ENCODE data around the gene ERBIN.

ERBIN gene

DNA sequence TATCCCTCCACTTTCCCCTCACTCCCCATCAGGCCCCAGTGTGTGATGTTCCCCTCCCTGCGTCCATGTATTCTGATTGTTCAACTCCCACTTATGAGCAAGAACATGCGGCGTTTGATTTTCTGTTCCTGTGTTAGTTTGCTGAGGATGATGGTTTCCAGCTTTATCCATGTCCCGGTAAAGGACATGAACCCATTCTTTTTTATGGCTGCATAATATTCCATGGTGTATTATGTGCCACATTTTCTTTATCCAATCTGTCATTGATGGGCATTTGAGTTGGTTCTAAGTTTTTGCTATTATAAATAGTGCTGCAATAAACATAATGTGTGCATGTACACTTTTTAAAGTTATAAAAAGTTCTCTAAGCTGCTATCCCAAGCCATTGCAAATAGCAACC is 75.6 kb downstream of the ERBIN start:
- H3K27me3 ChIP-seq (ENCODE audit: insufficient read depth, low read length), result no peaks in the 10 kb centered on the region
- no peak overlapping the region for H3K9ac ChIP-seq (ENCODE audit: low read length)
- H3K4me3 ChIP-seq (ENCODE audit: low read depth, low read length, poor library complexity, severe bottlenecking), result no peak overlapping the region
- H3K4me1 ChIP-seq (ENCODE audit: insufficient read depth, low read length, severe bottlenecking), result no peaks in the 10 kb centered on the region
- H3K27ac ChIP-seq (ENCODE audit: low read depth, low read length, poor library complexity, severe bottlenecking), result no peak overlapping the region
- H3K79me2 ChIP-seq (ENCODE audit: insufficient read depth, low read length), result peaks cover 50% of the 10 kb centered on the region
- TF ChIP-seq, protein P1, sequence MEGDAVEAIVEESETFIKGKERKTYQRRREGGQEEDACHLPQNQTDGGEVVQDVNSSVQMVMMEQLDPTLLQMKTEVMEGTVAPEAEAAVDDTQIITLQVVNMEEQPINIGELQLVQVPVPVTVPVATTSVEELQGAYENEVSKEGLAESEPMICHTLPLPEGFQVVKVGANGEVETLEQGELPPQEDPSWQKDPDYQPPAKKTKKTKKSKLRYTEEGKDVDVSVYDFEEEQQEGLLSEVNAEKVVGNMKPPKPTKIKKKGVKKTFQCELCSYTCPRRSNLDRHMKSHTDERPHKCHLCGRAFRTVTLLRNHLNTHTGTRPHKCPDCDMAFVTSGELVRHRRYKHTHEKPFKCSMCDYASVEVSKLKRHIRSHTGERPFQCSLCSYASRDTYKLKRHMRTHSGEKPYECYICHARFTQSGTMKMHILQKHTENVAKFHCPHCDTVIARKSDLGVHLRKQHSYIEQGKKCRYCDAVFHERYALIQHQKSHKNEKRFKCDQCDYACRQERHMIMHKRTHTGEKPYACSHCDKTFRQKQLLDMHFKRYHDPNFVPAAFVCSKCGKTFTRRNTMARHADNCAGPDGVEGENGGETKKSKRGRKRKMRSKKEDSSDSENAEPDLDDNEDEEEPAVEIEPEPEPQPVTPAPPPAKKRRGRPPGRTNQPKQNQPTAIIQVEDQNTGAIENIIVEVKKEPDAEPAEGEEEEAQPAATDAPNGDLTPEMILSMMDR (IDR thresholded peaks at IDR 0.05; ENCODE audit: low read length), result no peak
- TF ChIP-seq EZH2 (IDR thresholded peaks at IDR 0.05; ENCODE audit: borderline replicate concordance, low read length), result no peak
- no peak overlapping the region for H3K4me2 ChIP-seq (ENCODE audit: low read length)
- H3K9me3 ChIP-seq (ENCODE audit: low read length), result no peaks in the 10 kb centered on the region; the same call in 1 of the 2 replicates
- no peaks in the 10 kb centered on the region for H3K9me2 ChIP-seq (ENCODE audit: low read depth, low read length)
- peaks cover 78% of the 10 kb centered on the region for H3K36me3 ChIP-seq (ENCODE audit: insufficient read depth, low read length)
- H4K20me1 ChIP-seq (ENCODE audit: insufficient read depth, low read length), result no peaks in the 10 kb centered on the region
- H2AFZ ChIP-seq (ENCODE audit: low read length), result no peak overlapping the region
- no peaks in the 10 kb centered on the region for H3F3A ChIP-seq (ENCODE audit: insufficient read depth, low read length)

DNA sequence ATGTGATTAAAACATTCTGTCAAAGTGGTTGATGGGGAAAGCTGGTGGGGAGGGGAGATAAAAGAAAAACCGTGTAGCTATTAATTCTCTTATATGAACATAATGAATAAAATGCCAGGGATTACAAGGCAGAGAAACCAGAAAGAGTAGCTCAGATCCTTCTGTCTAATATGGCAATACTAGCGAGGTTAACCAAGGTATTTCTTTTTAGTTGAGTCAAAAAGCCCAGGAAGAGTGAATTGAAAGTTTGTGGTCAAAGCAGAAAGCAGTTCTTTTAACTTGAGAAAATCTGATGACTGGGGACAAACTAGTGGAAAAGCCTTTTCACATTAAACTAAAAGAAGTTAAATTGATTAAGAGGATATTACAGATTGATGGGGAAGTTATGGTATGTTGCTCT is 76.0 kb downstream of the ERBIN start:
- Histone ChIP-seq H4K20me1 (ENCODE audit: insufficient read depth, low read length) (no peaks in the 10 kb centered on the region), H3K4me2 (ENCODE audit: low read length) (no peak overlapping the region), H3F3A (ENCODE audit: insufficient read depth, low read length) (no peaks in the 10 kb centered on the region), H3K4me3 (ENCODE audit: low read depth, low read length, poor library complexity, severe bottlenecking) (no peak overlapping the region), H3K9me2 (ENCODE audit: low read depth, low read length) (no peaks in the 10 kb centered on the region), H3K79me2 (ENCODE audit: insufficient read depth, low read length) (peaks cover 46% of the 10 kb centered on the region), H3K36me3 (ENCODE audit: insufficient read depth, low read length) (peaks cover 73% of the 10 kb centered on the region), H3K9ac (ENCODE audit: low read length) (no peak overlapping the region), H3K27ac (ENCODE audit: low read depth, low read length, poor library complexity, severe bottlenecking) (no peak overlapping the region), H2AFZ (ENCODE audit: low read length) (no peak overlapping the region), H3K27me3 (ENCODE audit: insufficient read depth, low read length) (no peaks in the 10 kb centered on the region), H3K4me1 (ENCODE audit: insufficient read depth, low read length, severe bottlenecking) (no peaks in the 10 kb centered on the region), H3K9me3 (ENCODE audit: low read length) (no peaks in the 10 kb centered on the region; the same call in 1 of the 2 replicates)
- TF ChIP-seq, protein P1 (IDR thresholded peaks at IDR 0.05; ENCODE audit: low read length), result no peak
- no peak for TF ChIP-seq EZH2 (IDR thresholded peaks at IDR 0.05; ENCODE audit: borderline replicate concordance, low read length)

DNA sequence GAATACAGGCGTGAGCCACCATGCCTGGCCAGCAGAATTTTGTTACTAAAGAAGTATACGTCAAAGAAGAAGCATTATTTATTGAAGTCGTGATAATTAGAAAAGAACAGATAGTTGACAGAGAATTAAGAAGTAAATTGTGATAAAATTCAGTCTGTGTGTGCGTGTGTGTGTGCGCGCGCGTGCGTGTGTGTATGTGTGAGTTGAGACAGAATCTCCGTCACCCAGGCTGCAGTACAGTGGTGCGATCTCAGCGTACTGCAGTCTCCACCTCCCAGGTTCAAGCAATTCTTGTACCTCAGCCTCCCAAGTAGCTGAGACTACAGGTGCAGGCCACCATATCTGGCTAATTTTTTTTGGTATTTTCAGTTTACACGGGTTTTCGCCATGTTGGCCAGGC is 77.8 kb downstream of the ERBIN start:
- TF ChIP-seq EZH2 (IDR thresholded peaks at IDR 0.05; ENCODE audit: borderline replicate concordance, low read length), result no peak
- TF ChIP-seq, protein P1 (IDR thresholded peaks at IDR 0.05; ENCODE audit: low read length), result no peak
- Histone ChIP-seq H3K9me2 (ENCODE audit: low read depth, low read length) (no peaks in the 10 kb centered on the region), H3K27me3 (ENCODE audit: insufficient read depth, low read length) (no peaks in the 10 kb centered on the region), H3K79me2 (ENCODE audit: insufficient read depth, low read length) (peaks cover 44% of the 10 kb centered on the region), H3K4me2 (ENCODE audit: low read length) (no peak overlapping the region), H3F3A (ENCODE audit: insufficient read depth, low read length) (no peaks in the 10 kb centered on the region), H4K20me1 (ENCODE audit: insufficient read depth, low read length) (no peaks in the 10 kb centered on the region), H3K4me3 (ENCODE audit: low read depth, low read length, poor library complexity, severe bottlenecking) (no peak overlapping the region), H3K4me1 (ENCODE audit: insufficient read depth, low read length, severe bottlenecking) (peaks cover 6% of the 10 kb centered on the region), H3K36me3 (ENCODE audit: insufficient read depth, low read length) (peaks cover 67% of the 10 kb centered on the region), H3K9ac (ENCODE audit: low read length) (no peak overlapping the region), H2AFZ (ENCODE audit: low read length) (no peak overlapping the region), H3K9me3 (ENCODE audit: low read length) (no peaks in the 10 kb centered on the region; the same call in 1 of the 2 replicates), H3K27ac (ENCODE audit: low read depth, low read length, poor library complexity, severe bottlenecking) (no peak overlapping the region)

Measured in OCI-LY1 (cell line).